ENCODE measurements around the gene SLC41A2. TPM values are rescaled to one million over a fixed set of nuclear protein-coding genes. Genes with fewer than 3 reads are reported as not detected.

Gene SLC41A2
- total RNA-seq, 1 experiment from 2014 or later, result 4.3 TPM

DNA sequence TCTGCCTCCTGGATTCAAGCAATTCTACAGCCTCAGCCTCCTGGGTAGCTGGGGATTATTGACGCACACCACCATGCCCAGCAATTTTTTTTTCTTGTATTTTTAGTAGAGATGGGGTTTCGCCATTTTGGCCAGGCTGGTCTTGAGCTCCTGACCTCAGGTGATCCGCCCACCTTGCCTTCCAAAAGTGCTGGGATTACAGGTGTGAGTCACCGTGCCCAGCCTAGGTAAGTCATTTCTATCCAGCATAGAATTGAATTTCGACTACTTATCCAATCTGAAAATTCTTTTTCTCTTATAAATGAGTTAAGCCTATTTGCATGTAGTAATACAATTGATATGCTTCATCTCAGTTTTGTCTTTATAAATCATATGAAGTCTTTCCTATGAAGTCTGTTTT lies 15.2 kb upstream of the SLC41A2 start:
- no peaks in the 10 kb centered on the region for H3K9me3 ChIP-seq (ENCODE audit: control insufficient read depth, low read depth, low read length)
- no peak overlapping the region for H4K5ac ChIP-seq (ENCODE audit: insufficient read length, low read depth, low read length)
- no peak overlapping the region for H3K27ac ChIP-seq (ENCODE audit: insufficient read length, low read depth, low read length)
- no peak overlapping the region for H3K4me2 ChIP-seq (ENCODE audit: insufficient read depth, insufficient read length, low read length)
- H2AK5ac ChIP-seq (ENCODE audit: insufficient read length, low read length), result no peak overlapping the region
- no peaks in the 10 kb centered on the region for H3K79me2 ChIP-seq (ENCODE audit: insufficient read depth, low read length)
- H3K18ac ChIP-seq (ENCODE audit: insufficient read length, low read depth, low read length), result no peak overlapping the region
- H3K14ac ChIP-seq (ENCODE audit: insufficient read depth, low read length), result no peak overlapping the region
- no peaks in the 10 kb centered on the region for H3K79me1 ChIP-seq (ENCODE audit: insufficient read depth, low read depth, low read length, poor library complexity, severe bottlenecking)
- no peaks in the 10 kb centered on the region for H3K27me3 ChIP-seq (ENCODE audit: insufficient read depth, low read length)
- H3T11ph ChIP-seq (ENCODE audit: low read length), result no peak overlapping the region
- peaks cover 3% of the 10 kb centered on the region for H3K23me2 ChIP-seq (ENCODE audit: insufficient read length, low read depth, low read length, poor library complexity, severe bottlenecking)
- no peak overlapping the region for H2AFZ ChIP-seq (ENCODE audit: low read length)
- no peak overlapping the region for H2BK20ac ChIP-seq (ENCODE audit: low read depth, low read length, poor library complexity, severe bottlenecking)
- H3K4me1 Mint-ChIP-seq, result no peaks in the 10 kb centered on the region
- H2BK5ac ChIP-seq (ENCODE audit: insufficient read length, low read length), result no peak overlapping the region
- H3K4me3 Mint-ChIP-seq, result no peak overlapping the region
- no peaks in the 10 kb centered on the region for H3K36me3 Mint-ChIP-seq (ENCODE audit: insufficient read depth in 1 of 3, low read depth in 3 of 3)
- H3K27ac Mint-ChIP-seq, result no peak overlapping the region
- H3K23ac ChIP-seq (ENCODE audit: insufficient read length, low read depth, low read length), result no peak overlapping the region
- H3K4me1 ChIP-seq (ENCODE audit: insufficient read depth, low read length), result no peaks in the 10 kb centered on the region
- H3K56ac ChIP-seq (ENCODE audit: insufficient read length, low read depth, low read length), result no peak overlapping the region
- no peak overlapping the region for H2BK12ac ChIP-seq (ENCODE audit: insufficient read length, low read depth, low read length)
- H4K8ac ChIP-seq (replicated peaks; ENCODE audit: insufficient read length, low read depth, low read length), result no peak overlapping the region
- H3K9me3 Mint-ChIP-seq, result no peaks in the 10 kb centered on the region
- H2BK120ac ChIP-seq (ENCODE audit: low read depth, low read length, poor library complexity, severe bottlenecking), result no peak overlapping the region
- H3K27me3 Mint-ChIP-seq (ENCODE audit: low read depth), result no peaks in the 10 kb centered on the region; the same call in 1 of the 2 replicates
- TF ChIP-seq, protein P1, sequence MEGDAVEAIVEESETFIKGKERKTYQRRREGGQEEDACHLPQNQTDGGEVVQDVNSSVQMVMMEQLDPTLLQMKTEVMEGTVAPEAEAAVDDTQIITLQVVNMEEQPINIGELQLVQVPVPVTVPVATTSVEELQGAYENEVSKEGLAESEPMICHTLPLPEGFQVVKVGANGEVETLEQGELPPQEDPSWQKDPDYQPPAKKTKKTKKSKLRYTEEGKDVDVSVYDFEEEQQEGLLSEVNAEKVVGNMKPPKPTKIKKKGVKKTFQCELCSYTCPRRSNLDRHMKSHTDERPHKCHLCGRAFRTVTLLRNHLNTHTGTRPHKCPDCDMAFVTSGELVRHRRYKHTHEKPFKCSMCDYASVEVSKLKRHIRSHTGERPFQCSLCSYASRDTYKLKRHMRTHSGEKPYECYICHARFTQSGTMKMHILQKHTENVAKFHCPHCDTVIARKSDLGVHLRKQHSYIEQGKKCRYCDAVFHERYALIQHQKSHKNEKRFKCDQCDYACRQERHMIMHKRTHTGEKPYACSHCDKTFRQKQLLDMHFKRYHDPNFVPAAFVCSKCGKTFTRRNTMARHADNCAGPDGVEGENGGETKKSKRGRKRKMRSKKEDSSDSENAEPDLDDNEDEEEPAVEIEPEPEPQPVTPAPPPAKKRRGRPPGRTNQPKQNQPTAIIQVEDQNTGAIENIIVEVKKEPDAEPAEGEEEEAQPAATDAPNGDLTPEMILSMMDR (conservative IDR thresholded peaks at IDR 0.05), result no peak
- H4K91ac ChIP-seq (ENCODE audit: insufficient read length, low read depth, low read length), result no peak overlapping the region
- H2BK15ac ChIP-seq (ENCODE audit: low read depth, low read length), result no peak overlapping the region
- no CpG with 5 or more reads among the region's 5 CpGs for WGBS (ENCODE audit: extremely low coverage, insufficient read length, low lambda C conversion rate)
- no peak overlapping the region for H3K4ac ChIP-seq (ENCODE audit: low read depth, low read length)
- no peaks in the 10 kb centered on the region for H4K20me1 ChIP-seq (ENCODE audit: control insufficient read depth, insufficient read depth, insufficient read length)
- DNase-seq, result no peak
- H3K9ac ChIP-seq (ENCODE audit: extremely low read depth, insufficient read length, low read length), result no peak overlapping the region
